ENCODE results near the gene LTBP1. TPM values are rescaled to one million over a fixed set of nuclear protein-coding genes. Genes with fewer than 3 reads are reported as not detected.

Gene LTBP1
- total and polyA plus RNA-seq, 5 donors from 2014 or later, result 3.7 TPM; not detected in 4

DNA sequence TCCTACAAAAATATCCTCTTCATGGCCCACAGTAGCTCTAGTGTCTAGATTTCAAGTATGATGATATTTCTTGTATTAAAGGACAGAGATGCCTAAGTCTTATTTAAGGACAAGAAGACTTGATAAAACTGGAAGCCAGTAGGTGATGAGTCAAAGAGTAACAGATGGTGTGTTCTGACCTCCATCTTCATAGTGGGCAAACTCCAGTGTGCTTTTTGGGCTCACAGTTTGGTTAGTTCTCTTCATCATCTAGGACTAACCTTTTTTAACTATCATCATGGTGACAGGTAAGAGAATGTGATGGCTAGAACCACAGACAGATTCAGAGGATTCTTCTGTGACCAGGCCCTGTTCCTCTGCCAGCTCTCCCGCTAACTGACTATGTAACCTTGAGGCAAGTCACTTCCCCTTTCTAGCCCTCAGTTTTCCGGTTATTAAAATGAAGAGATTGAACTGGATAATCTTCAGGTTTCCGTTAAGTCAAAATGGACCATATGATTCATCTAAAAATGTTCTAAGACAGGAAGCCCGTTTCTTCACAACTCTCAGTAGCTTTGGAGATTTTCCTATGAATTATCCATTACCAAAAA is 389.4 kb downstream of the LTBP1 start:
- Histone ChIP-seq H3K4me3 (ENCODE audit: low read depth, low read length) (no peak overlapping the region), H3K9me3 (ENCODE audit: control insufficient read depth in 2 of 2, low read length in 2 of 2) (no peaks in the 10 kb centered on the region), H3K36me3 (ENCODE audit: control insufficient read depth, insufficient read depth, low read length) (no peaks in the 10 kb centered on the region), H3K27me3 (ENCODE audit: control insufficient read depth, insufficient read depth, low read length) (no peaks in the 10 kb centered on the region), H3K4me1 (ENCODE audit: control insufficient read depth, insufficient read depth, low read length, poor library complexity, severe bottlenecking) (no peaks in the 10 kb centered on the region), H3K27ac (ENCODE audit: insufficient read depth, low read length, poor library complexity, severe bottlenecking) (no peak overlapping the region)
- ATAC-seq (ENCODE audit: low read depth in 2 of 2) (no peak), DNase-seq (no peak)
- Mint-ChIP-seq H3K27me3 (peaks cover 26% of the 10 kb centered on the region), H3K36me3 (no peaks in the 10 kb centered on the region), H3K4me1 (peaks cover 0 to 4% (median 0%) of the 10 kb centered on the region in 4 donors), H3K9me3 (peaks cover 0 to 4% (median 0%) of the 10 kb centered on the region in 7 donors), H3K4me3 (no peak overlapping the region), H3K27ac (peak overlapping the region in 1 of 3 donors; percentile 1)

DNA sequence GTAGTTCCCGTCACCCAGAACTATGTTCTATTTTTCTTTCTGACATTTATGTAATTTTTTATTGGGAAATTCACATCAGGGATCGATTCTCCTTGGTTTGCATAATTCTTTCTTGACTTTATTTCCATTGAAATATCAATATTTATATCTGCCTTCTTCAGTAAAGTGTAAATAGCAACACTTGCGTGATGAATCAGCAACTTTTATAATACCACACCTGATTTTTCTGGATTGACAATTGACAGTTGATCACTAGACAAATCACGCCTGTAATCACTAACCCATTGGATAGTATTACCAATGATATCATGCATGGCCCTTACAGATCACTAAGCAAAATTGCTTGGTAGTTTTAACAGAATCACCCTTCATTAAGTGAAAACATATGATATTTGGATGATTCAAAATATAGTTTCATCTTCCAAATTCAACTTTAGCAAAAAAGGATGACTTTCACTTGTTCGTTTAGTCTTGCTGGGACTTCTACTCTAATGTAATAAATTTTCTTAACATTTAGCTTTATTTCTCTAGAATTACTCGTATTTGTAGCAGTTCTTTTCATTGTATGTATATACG is 390.7 kb downstream of the LTBP1 start:
- no peak overlapping the region for H3K27ac Mint-ChIP-seq

DNA sequence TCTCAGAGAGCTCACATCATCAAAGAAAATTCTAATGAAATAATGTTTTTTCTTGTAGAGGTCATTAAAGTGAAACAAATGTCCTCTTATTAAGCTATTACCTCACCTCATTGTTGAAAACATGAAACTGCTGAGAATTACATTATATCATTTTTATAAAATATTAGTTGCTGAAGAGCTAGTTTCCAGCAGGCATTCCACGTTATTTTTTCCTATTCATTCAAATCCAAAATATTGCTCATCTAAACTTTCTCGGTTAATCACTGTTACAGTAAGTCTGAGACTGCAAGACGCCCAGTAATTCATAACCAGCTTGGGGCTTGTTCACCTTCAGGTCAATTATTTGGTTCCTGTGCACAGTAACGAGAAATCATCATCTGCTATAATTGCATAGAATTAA is 391.2 kb downstream of the LTBP1 start:
- Mint-ChIP-seq H3K36me3 (no peaks in the 10 kb centered on the region), H3K4me1 (peaks cover 0 to 4% (median under 1%) of the 10 kb centered on the region in 4 donors), H3K4me3 (no peak overlapping the region)

More for the DNA sequence above, 390.7 kb downstream of the LTBP1 start:
- Histone ChIP-seq H3K9me3 (ENCODE audit: control insufficient read depth in 2 of 2, low read length in 2 of 2) (no peaks in the 10 kb centered on the region), H3K4me1 (ENCODE audit: control insufficient read depth, insufficient read depth, low read length, poor library complexity, severe bottlenecking) (no peaks in the 10 kb centered on the region), H3K36me3 (ENCODE audit: control insufficient read depth, insufficient read depth, low read length) (no peaks in the 10 kb centered on the region), H3K27me3 (ENCODE audit: control insufficient read depth, insufficient read depth, low read length) (no peaks in the 10 kb centered on the region), H3K4me3 (ENCODE audit: low read depth, low read length) (no peak overlapping the region), H3K27ac (ENCODE audit: insufficient read depth, low read length, poor library complexity, severe bottlenecking) (no peak overlapping the region)
- peaks cover 0 to 4% (median 0%) of the 10 kb centered on the region in 4 donors for H3K4me1 Mint-ChIP-seq
- H3K4me3 Mint-ChIP-seq, result no peak overlapping the region
- H3K9me3 Mint-ChIP-seq, result peaks cover 0 to 4% (median 0%) of the 10 kb centered on the region in 7 donors
- peaks cover 27% of the 10 kb centered on the region for H3K27me3 Mint-ChIP-seq
- no peaks in the 10 kb centered on the region for H3K36me3 Mint-ChIP-seq
- ATAC-seq (ENCODE audit: low read depth in 2 of 2) (no peak), DNase-seq (no peak)

DNA sequence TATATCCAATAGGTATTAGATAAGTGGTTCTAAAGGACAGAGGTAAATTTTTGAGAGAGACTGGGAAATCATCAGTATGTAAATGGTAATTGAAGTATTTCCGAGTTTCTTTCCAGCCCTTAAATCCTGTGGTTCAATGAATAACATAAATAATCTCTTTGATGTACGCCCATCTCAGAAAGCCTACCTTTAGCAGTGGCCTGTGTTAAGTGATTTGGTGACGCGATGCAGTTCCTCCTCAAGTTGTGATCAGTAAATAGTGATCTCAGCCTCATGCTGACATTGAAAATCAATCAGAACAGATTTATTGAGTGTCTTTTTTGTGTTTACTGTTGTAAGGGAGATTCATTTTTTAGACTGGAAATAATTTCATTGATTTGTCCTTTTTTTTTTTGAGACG is 392.5 kb downstream of the LTBP1 start:
- H3K4me1 ChIP-seq (ENCODE audit: control insufficient read depth, insufficient read depth, low read length, poor library complexity, severe bottlenecking), result no peaks in the 10 kb centered on the region
- H3K27ac ChIP-seq (ENCODE audit: insufficient read depth, low read length, poor library complexity, severe bottlenecking), result no peak overlapping the region
- Mint-ChIP-seq H3K4me3 (no peak overlapping the region), H3K9me3 (peaks cover 0 to 2% (median 0%) of the 10 kb centered on the region in 7 donors), H3K36me3 (no peaks in the 10 kb centered on the region), H3K4me1 (peaks cover 0 to 6% (median 5%) of the 10 kb centered on the region in 4 donors), H3K27me3 (peaks cover 21% of the 10 kb centered on the region), H3K27ac (no peak overlapping the region)
- no peak for DNase-seq
- no peaks in the 10 kb centered on the region for H3K27me3 ChIP-seq (ENCODE audit: control insufficient read depth, insufficient read depth, low read length)
- H3K4me3 ChIP-seq (ENCODE audit: low read depth, low read length), result no peak overlapping the region
- H3K36me3 ChIP-seq (ENCODE audit: control insufficient read depth, insufficient read depth, low read length), result no peaks in the 10 kb centered on the region
- ATAC-seq (ENCODE audit: low read depth in 2 of 2), result no peak
- H3K9me3 ChIP-seq (ENCODE audit: control insufficient read depth in 2 of 2, low read length in 2 of 2), result no peaks in the 10 kb centered on the region

More for the DNA sequence above, 391.2 kb downstream of the LTBP1 start:
- Histone ChIP-seq H3K27me3 (ENCODE audit: control insufficient read depth, insufficient read depth, low read length) (no peaks in the 10 kb centered on the region), H3K4me3 (ENCODE audit: low read depth, low read length) (no peak overlapping the region), H3K27ac (ENCODE audit: insufficient read depth, low read length, poor library complexity, severe bottlenecking) (no peak overlapping the region), H3K4me1 (ENCODE audit: control insufficient read depth, insufficient read depth, low read length, poor library complexity, severe bottlenecking) (no peaks in the 10 kb centered on the region), H3K36me3 (ENCODE audit: control insufficient read depth, insufficient read depth, low read length) (no peaks in the 10 kb centered on the region), H3K9me3 (ENCODE audit: control insufficient read depth in 2 of 2, low read length in 2 of 2) (no peaks in the 10 kb centered on the region)
- DNase-seq, result no peak
- ATAC-seq (ENCODE audit: low read depth in 2 of 2), result no peak
- Mint-ChIP-seq H3K9me3 (peaks cover 0 to 4% (median 0%) of the 10 kb centered on the region in 7 donors), H3K27me3 (peaks cover 23% of the 10 kb centered on the region), H3K27ac (no peak overlapping the region)

DNA sequence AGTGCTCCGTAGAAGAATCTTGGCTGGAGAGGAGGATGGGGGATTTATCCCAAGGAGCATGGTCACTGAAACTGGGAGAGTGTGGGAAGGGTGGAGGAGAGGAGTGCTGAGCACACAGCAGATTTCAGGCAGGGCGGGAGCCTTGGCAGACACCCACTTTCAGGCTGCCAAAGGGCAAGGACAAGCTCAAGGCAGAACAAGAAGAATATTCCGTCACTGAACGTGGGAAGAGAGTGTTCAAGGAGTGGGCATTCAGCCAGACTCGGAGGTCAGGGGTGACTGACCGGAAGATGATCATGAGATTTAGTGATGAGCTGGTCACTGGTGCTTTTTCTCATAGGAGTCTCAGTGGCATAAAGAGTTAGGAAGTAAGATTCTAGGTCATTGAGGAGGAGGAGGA is 393.5 kb downstream of the LTBP1 start:
- ATAC-seq (ENCODE audit: low read depth in 2 of 2), result no peak
- Mint-ChIP-seq H3K4me1 (peaks cover 0 to 11% (median 7%) of the 10 kb centered on the region in 4 donors), H3K27me3 (peaks cover 21% of the 10 kb centered on the region), H3K27ac (no peak overlapping the region), H3K4me3 (no peak overlapping the region), H3K36me3 (no peaks in the 10 kb centered on the region), H3K9me3 (peaks cover 0 to 2% (median 0%) of the 10 kb centered on the region in 7 donors)
- no peak for DNase-seq
- H3K27me3 ChIP-seq (ENCODE audit: control insufficient read depth, insufficient read depth, low read length), result no peaks in the 10 kb centered on the region
- no peaks in the 10 kb centered on the region for H3K4me1 ChIP-seq (ENCODE audit: control insufficient read depth, insufficient read depth, low read length, poor library complexity, severe bottlenecking)
- H3K9me3 ChIP-seq (ENCODE audit: control insufficient read depth in 2 of 2, low read length in 2 of 2), result no peaks in the 10 kb centered on the region
- H3K4me3 ChIP-seq (ENCODE audit: low read depth, low read length), result no peak overlapping the region
- no peaks in the 10 kb centered on the region for H3K36me3 ChIP-seq (ENCODE audit: control insufficient read depth, insufficient read depth, low read length)
- H3K27ac ChIP-seq (ENCODE audit: insufficient read depth, low read length, poor library complexity, severe bottlenecking), result no peak overlapping the region

DNA sequence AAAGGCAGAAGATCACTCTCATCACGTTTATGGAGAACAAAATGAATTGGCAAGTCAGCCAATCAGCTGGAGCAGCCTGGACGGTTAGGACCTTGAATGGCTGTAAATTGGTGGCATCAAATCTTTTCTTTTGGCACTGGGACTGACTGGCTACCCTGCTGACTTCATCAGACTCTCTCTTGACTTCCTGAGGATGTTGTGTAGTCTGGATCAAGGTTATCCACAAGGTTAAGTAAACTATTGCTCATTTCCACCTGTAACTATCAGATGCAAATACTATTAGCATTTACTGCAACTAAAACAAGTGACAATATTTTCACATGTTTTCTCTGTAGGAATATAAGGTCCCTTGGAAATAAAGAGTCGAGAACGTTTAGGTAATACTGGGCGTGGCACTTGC is 395.4 kb downstream of the LTBP1 start:
- no peak overlapping the region for H3K27ac Mint-ChIP-seq

DNA sequence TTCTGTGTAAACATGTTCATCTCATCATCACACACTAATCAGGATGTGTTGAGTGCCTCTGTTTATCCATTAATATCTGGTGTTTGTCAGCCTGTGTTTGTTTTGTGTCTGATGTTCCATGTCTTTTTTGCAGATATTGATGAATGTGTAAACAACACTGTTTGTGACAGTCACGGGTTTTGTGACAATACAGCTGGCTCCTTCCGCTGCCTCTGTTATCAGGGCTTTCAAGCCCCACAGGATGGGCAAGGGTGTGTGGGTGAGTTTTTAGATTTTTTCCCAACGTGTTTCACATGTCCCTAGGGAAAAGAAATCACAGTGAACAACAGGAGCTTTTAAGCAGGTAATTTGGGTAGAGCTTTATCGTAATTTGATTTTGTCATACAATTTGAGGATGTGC is 396.0 kb downstream of the LTBP1 start:
- Mint-ChIP-seq H3K27ac (peak overlapping the region in 1 of 3 donors; percentile 27), H3K4me1 (peaks cover 0 to 11% (median 7%) of the 10 kb centered on the region in 4 donors), H3K27me3 (peaks cover 17% of the 10 kb centered on the region), H3K9me3 (peaks cover 0 to 2% (median 0%) of the 10 kb centered on the region in 7 donors), H3K36me3 (no peaks in the 10 kb centered on the region), H3K4me3 (no peak overlapping the region)
- H3K36me3 ChIP-seq (ENCODE audit: control insufficient read depth, insufficient read depth, low read length), result no peaks in the 10 kb centered on the region
- H3K27ac ChIP-seq (ENCODE audit: insufficient read depth, low read length, poor library complexity, severe bottlenecking), result no peak overlapping the region
- no peak overlapping the region for H3K4me3 ChIP-seq (ENCODE audit: low read depth, low read length)
- no peaks in the 10 kb centered on the region for H3K9me3 ChIP-seq (ENCODE audit: control insufficient read depth in 2 of 2, low read length in 2 of 2)
- ATAC-seq (ENCODE audit: low read depth in 2 of 2) (no peak), DNase-seq (no peak)
- no peaks in the 10 kb centered on the region for H3K27me3 ChIP-seq (ENCODE audit: control insufficient read depth, insufficient read depth, low read length)
- H3K4me1 ChIP-seq (ENCODE audit: control insufficient read depth, insufficient read depth, low read length, poor library complexity, severe bottlenecking), result no peaks in the 10 kb centered on the region

More for the DNA sequence above, 395.4 kb downstream of the LTBP1 start:
- DNase-seq (no peak), ATAC-seq (ENCODE audit: low read depth in 2 of 2) (no peak)
- no peak overlapping the region for H3K4me3 Mint-ChIP-seq
- no peaks in the 10 kb centered on the region for H3K27me3 ChIP-seq (ENCODE audit: control insufficient read depth, insufficient read depth, low read length)
- no peaks in the 10 kb centered on the region for H3K36me3 ChIP-seq (ENCODE audit: control insufficient read depth, insufficient read depth, low read length)
- H3K4me1 ChIP-seq (ENCODE audit: control insufficient read depth, insufficient read depth, low read length, poor library complexity, severe bottlenecking), result no peaks in the 10 kb centered on the region
- no peaks in the 10 kb centered on the region for H3K36me3 Mint-ChIP-seq
- H3K27ac ChIP-seq (ENCODE audit: insufficient read depth, low read length, poor library complexity, severe bottlenecking), result no peak overlapping the region
- no peaks in the 10 kb centered on the region for H3K9me3 ChIP-seq (ENCODE audit: control insufficient read depth in 2 of 2, low read length in 2 of 2)
- peaks cover 0 to 11% (median 7%) of the 10 kb centered on the region in 4 donors for H3K4me1 Mint-ChIP-seq
- peaks cover 0 to 2% (median 0%) of the 10 kb centered on the region in 7 donors for H3K9me3 Mint-ChIP-seq
- peaks cover 17% of the 10 kb centered on the region for H3K27me3 Mint-ChIP-seq
- no peak overlapping the region for H3K4me3 ChIP-seq (ENCODE audit: low read depth, low read length)
